ENCODE measurements around the gene ACAA1. TPM values are rescaled to one million over a fixed set of nuclear protein-coding genes. Genes with fewer than 3 reads are reported as not detected.
"Not testable (repeated sequence)": the region's sequence is repeated elsewhere in the genome, so short reads cannot be mapped to it uniquely, and the experiment has no call there.

ACAA1 gene
- total RNA-seq, 2 experiments from 2014 or later = 91.3 to 91.7 TPM

- no peaks in the 10 kb centered on the region for H3K4me1 Mint-ChIP-seq
- ATAC-seq (no peak), DNase-seq (no peak)
- no peak overlapping the region for H3K27ac Mint-ChIP-seq
- CTCF ChIA-PET = no interaction called here
- H3K36me3 Mint-ChIP-seq = no peaks in the 10 kb centered on the region
- peaks cover 4% of the 10 kb centered on the region for H3K27me3 Mint-ChIP-seq
- H3K4me3 Mint-ChIP-seq = no peak overlapping the region
- H3K9me3 Mint-ChIP-seq (ENCODE audit: low read depth) = no peaks in the 10 kb centered on the region
These were observed 41.1 kb downstream of the ACAA1 start for GRCh38 chr3:38095669-38096483.

- Mint-ChIP-seq H3K27me3 (peaks cover 2% of the 10 kb centered on the region), H3K4me3 (no peak overlapping the region), H3K36me3 (no peaks in the 10 kb centered on the region), H3K27ac (no peak overlapping the region), H3K4me1 (no peaks in the 10 kb centered on the region), H3K9me3 (ENCODE audit: low read depth) (no peaks in the 10 kb centered on the region)
- no peak for ATAC-seq
- CTCF ChIA-PET = interaction anchor here (1.5 kb wide), 1 partner anchor 10 kb away, joined by 3 read pairs; no protein-coding TSS in a partner anchor
- no peak for DNase-seq
These were observed 41.9 kb downstream of the ACAA1 start for GRCh38 chr3:38094999-38095398.

- DNase-seq (no peak), ATAC-seq (no peak)
- Mint-ChIP-seq H3K4me3 (no peak overlapping the region), H3K27ac (no peak overlapping the region), H3K27me3 (no peaks in the 10 kb centered on the region), H3K9me3 (ENCODE audit: low read depth) (no peaks in the 10 kb centered on the region), H3K36me3 (no peaks in the 10 kb centered on the region), H3K4me1 (peaks cover 3% of the 10 kb centered on the region)
- CTCF ChIA-PET = no interaction called here
These were observed 46.5 kb downstream of the ACAA1 start for GRCh38 chr3:38090453-38090852.

- Mint-ChIP-seq H3K9me3 (ENCODE audit: low read depth) (peaks cover 3% of the 10 kb centered on the region), H3K4me1 (peaks cover 3% of the 10 kb centered on the region)
- CTCF ChIA-PET = no interaction called here
These were observed 47.8 kb downstream of the ACAA1 start for GRCh38 chr3:38089163-38089562.

GRCh38 chr3:38088126-38089078 is 48.5 kb downstream of the ACAA1 start:
- H3K27me3 Mint-ChIP-seq = no peaks in the 10 kb centered on the region
- DNase-seq = no peak
- CTCF ChIA-PET = no interaction called here
- no peak overlapping the region for H3K27ac Mint-ChIP-seq
- H3K4me1 Mint-ChIP-seq = peaks cover 3% of the 10 kb centered on the region
- H3K36me3 Mint-ChIP-seq = peaks cover 6% of the 10 kb centered on the region
- peaks cover 7% of the 10 kb centered on the region for H3K9me3 Mint-ChIP-seq (ENCODE audit: low read depth)
- H3K4me3 Mint-ChIP-seq = no peak overlapping the region
- no peak for ATAC-seq

More at GRCh38 chr3:38089163-38089562, 47.8 kb downstream of the ACAA1 start:
- no peak overlapping the region for H3K27ac Mint-ChIP-seq
- H3K27me3 Mint-ChIP-seq = no peaks in the 10 kb centered on the region
- H3K4me3 Mint-ChIP-seq = no peak overlapping the region
- ATAC-seq (no peak), DNase-seq (no peak)
- peaks cover 3% of the 10 kb centered on the region for H3K36me3 Mint-ChIP-seq

- H3K4me1 Mint-ChIP-seq; DNase-seq; CTCF ChIA-PET; H3K36me3 Mint-ChIP-seq; ATAC-seq; H3K4me3 Mint-ChIP-seq; H3K27ac Mint-ChIP-seq; H3K9me3 Mint-ChIP-seq (ENCODE audit: low read depth); H3K27me3 Mint-ChIP-seq: not testable (repeated sequence)
These were observed 49.6 kb downstream of the ACAA1 start for GRCh38 chr3:38087278-38087677.

GRCh38 chr3:38086496-38086895 is 50.4 kb downstream of the ACAA1 start:
- DNase-seq = no peak
- ATAC-seq = no peak
- H3K4me1 Mint-ChIP-seq = peaks cover 3% of the 10 kb centered on the region
- no peak overlapping the region for H3K27ac Mint-ChIP-seq
- peaks cover 6% of the 10 kb centered on the region for H3K36me3 Mint-ChIP-seq
- H3K9me3 Mint-ChIP-seq (ENCODE audit: low read depth) = peaks cover 7% of the 10 kb centered on the region
- H3K27me3 Mint-ChIP-seq = no peaks in the 10 kb centered on the region
- CTCF ChIA-PET = no interaction called here
- no peak overlapping the region for H3K4me3 Mint-ChIP-seq

GRCh38 chr3:38085943-38086324 is 51.0 kb downstream of the ACAA1 start:
- Mint-ChIP-seq H3K27ac (no peak overlapping the region), H3K4me3 (no peak overlapping the region), H3K36me3 (peaks cover 6% of the 10 kb centered on the region), H3K27me3 (no peaks in the 10 kb centered on the region), H3K4me1 (peaks cover 3% of the 10 kb centered on the region), H3K9me3 (ENCODE audit: low read depth) (peaks cover 7% of the 10 kb centered on the region)
- CTCF ChIA-PET = no interaction called here
- DNase-seq (no peak), ATAC-seq (peak; percentile 8)

- H3K27me3 Mint-ChIP-seq = no peaks in the 10 kb centered on the region
- peaks cover 3% of the 10 kb centered on the region for H3K4me1 Mint-ChIP-seq
- ATAC-seq = peak; percentile 28
- CTCF ChIA-PET = interaction anchor here (1.4 kb wide), 1 partner anchor 9 kb away, joined by 3 read pairs; no protein-coding TSS in a partner anchor
- H3K4me3 Mint-ChIP-seq = no peak overlapping the region
- no peak overlapping the region for H3K27ac Mint-ChIP-seq
- no peak for DNase-seq
- peaks cover 6% of the 10 kb centered on the region for H3K36me3 Mint-ChIP-seq
- H3K9me3 Mint-ChIP-seq (ENCODE audit: low read depth) = peaks cover 7% of the 10 kb centered on the region
These were observed 51.5 kb downstream of the ACAA1 start for GRCh38 chr3:38085311-38085942.

GRCh38 chr3:38084334-38085310 is 52.3 kb downstream of the ACAA1 start:
- ATAC-seq (peak; percentile 62), DNase-seq (peak; percentile 56)
- peaks cover 3% of the 10 kb centered on the region for H3K4me1 Mint-ChIP-seq
- no peaks in the 10 kb centered on the region for H3K27me3 Mint-ChIP-seq
- H3K9me3 Mint-ChIP-seq (ENCODE audit: low read depth) = peaks cover 7% of the 10 kb centered on the region
- no peak overlapping the region for H3K4me3 Mint-ChIP-seq
- peaks cover 6% of the 10 kb centered on the region for H3K36me3 Mint-ChIP-seq
- peak overlapping the region; percentile 63 for H3K27ac Mint-ChIP-seq
- CTCF ChIA-PET = interaction anchor here (1.4 kb wide), 1 partner anchor 10 kb away, joined by 3 read pairs; no protein-coding TSS in a partner anchor

- no peak for ATAC-seq
- H3K9me3 Mint-ChIP-seq (ENCODE audit: low read depth) = peaks cover 7% of the 10 kb centered on the region
- H3K27me3 Mint-ChIP-seq = no peaks in the 10 kb centered on the region
- DNase-seq = no peak
- peak overlapping the region; percentile 63 for H3K27ac Mint-ChIP-seq
- peaks cover 3% of the 10 kb centered on the region for H3K4me1 Mint-ChIP-seq
- H3K4me3 Mint-ChIP-seq = no peak overlapping the region
- peaks cover 6% of the 10 kb centered on the region for H3K36me3 Mint-ChIP-seq
- CTCF ChIA-PET = interaction anchor here (1.4 kb wide), 1 partner anchor 10 kb away, joined by 3 read pairs; no protein-coding TSS in a partner anchor
These were observed 53.0 kb downstream of the ACAA1 start for GRCh38 chr3:38083871-38084333.

GRCh38 chr3:38083254-38083653 is 53.7 kb downstream of the ACAA1 start:
- H3K36me3 Mint-ChIP-seq; CTCF ChIA-PET; ATAC-seq; H3K4me3 Mint-ChIP-seq; H3K27ac Mint-ChIP-seq; H3K4me1 Mint-ChIP-seq; H3K27me3 Mint-ChIP-seq; DNase-seq; H3K9me3 Mint-ChIP-seq (ENCODE audit: low read depth): not testable (repeated sequence)
